ENCODE data around the gene NEK10. TPM values are rescaled to one million over a fixed set of nuclear protein-coding genes. Genes with fewer than 3 reads are reported as not detected.

Gene NEK10
- total RNA-seq, 1 experiment from 2014 or later: 4.3 TPM

DNA sequence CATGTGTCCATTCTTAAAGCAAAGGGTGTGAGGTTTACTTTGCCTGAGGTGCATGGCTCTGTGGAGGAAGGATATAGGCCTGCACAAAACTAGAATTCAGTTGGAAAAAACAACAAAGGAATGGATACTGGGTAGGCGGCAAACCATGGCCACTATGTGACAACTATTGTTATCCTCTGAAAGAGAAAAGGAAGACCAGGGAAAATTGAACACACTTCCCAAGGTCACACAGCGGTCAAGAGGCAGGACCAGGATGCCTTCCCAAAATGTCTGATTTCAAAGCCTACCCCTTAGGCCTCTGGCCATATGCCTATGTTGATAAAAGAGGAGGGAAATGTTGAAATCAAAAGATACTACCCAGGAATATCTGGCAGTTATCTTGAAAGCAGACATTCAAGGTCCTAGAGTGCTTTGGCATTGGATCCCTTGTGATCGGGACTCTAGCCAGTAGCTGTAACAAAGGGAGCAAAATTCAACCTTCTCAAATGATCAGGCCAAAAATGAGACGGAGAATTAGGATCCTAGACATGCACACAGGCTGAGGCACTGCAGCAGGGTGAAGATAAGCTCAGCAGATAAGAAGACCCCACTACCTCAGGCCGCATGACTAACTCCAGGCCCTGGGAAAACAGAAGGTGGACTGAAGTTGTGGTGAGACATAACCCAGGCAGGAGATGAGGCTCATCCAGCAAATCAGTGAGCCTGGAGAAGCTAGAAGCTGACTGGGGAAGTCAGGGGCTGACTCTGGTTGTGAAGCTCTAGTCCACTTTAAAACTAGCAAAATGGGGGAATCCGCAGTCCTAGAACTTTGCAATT lies 292.2 kb downstream of the NEK10 start:
- intact Hi-C loops (cut with micrococcal nuclease; ENCODE audit: unreplicated experiment): no loop called here
- no peaks in the 10 kb centered on the region for H4K20me1 ChIP-seq (ENCODE audit: insufficient read depth)

DNA sequence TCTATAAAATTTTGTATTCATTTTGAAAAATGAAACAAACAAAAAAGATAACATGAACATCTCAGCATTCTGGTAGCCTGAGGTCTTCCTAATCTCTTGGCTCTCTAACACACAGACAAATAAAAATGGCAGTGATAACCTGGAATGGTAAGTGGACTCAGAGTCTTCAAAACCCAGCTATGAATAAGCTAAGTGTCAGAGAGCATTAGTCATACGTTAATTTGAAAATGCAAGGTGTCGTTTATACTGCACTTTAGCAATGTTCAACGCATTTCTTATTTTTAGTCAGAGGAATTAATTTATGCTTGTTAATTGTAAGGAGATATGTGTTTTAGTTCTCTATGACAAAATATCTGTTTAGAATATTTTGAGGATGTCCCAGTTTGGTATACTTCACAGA lies 294.3 kb downstream of the NEK10 start:
- H3K4me1 ChIP-seq (replicated peaks; ENCODE audit: insufficient read depth): no peaks in the 10 kb centered on the region
- intact Hi-C loops (cut with micrococcal nuclease; ENCODE audit: unreplicated experiment): no loop called here
- no peak for DNase-seq
- no peaks in the 10 kb centered on the region for H3F3A ChIP-seq (ENCODE audit: insufficient read depth, low read depth)
- no peak overlapping the region for H2AFZ ChIP-seq
- H3K4me2 ChIP-seq: no peak overlapping the region
- no peak for TF ChIP-seq EZH2 (IDR thresholded peaks at IDR 0.05; ENCODE audit: low read depth)
- TF ChIP-seq, protein P1, sequence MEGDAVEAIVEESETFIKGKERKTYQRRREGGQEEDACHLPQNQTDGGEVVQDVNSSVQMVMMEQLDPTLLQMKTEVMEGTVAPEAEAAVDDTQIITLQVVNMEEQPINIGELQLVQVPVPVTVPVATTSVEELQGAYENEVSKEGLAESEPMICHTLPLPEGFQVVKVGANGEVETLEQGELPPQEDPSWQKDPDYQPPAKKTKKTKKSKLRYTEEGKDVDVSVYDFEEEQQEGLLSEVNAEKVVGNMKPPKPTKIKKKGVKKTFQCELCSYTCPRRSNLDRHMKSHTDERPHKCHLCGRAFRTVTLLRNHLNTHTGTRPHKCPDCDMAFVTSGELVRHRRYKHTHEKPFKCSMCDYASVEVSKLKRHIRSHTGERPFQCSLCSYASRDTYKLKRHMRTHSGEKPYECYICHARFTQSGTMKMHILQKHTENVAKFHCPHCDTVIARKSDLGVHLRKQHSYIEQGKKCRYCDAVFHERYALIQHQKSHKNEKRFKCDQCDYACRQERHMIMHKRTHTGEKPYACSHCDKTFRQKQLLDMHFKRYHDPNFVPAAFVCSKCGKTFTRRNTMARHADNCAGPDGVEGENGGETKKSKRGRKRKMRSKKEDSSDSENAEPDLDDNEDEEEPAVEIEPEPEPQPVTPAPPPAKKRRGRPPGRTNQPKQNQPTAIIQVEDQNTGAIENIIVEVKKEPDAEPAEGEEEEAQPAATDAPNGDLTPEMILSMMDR (conservative IDR thresholded peaks at IDR 0.05): no peak
- no peaks in the 10 kb centered on the region for H3K79me2 ChIP-seq (ENCODE audit: low read depth)
- no peaks in the 10 kb centered on the region for H4K20me1 ChIP-seq (ENCODE audit: insufficient read depth)
- no peak overlapping the region for H3K27ac ChIP-seq
- CTCF ChIA-PET: no interaction called here
- H3K36me3 ChIP-seq (ENCODE audit: low read depth): no peaks in the 10 kb centered on the region
- no TSS peak for BruUV-seq (replicated peaks)
- POLR2A ChIA-PET (ENCODE audit: unreplicated experiment): no interaction called here
- no peaks in the 10 kb centered on the region for H3K9me2 ChIP-seq (ENCODE audit: insufficient read depth)
- H3K4me3 ChIP-seq: no peak overlapping the region
- no peaks in the 10 kb centered on the region for H3K9me3 ChIP-seq (ENCODE audit: insufficient read depth, low read depth)
- H3K27me3 ChIP-seq (ENCODE audit: insufficient read depth, low read depth): no peaks in the 10 kb centered on the region

More for the DNA sequence above, 292.2 kb downstream of the NEK10 start:
- H3K9me2 ChIP-seq (ENCODE audit: insufficient read depth): no peaks in the 10 kb centered on the region
- H3K36me3 ChIP-seq (ENCODE audit: low read depth): no peaks in the 10 kb centered on the region
- no peak overlapping the region for H2AFZ ChIP-seq
- no peaks in the 10 kb centered on the region for H3K27me3 ChIP-seq (ENCODE audit: insufficient read depth, low read depth)
- ChIA-PET CTCF (no interaction called here), POLR2A (ENCODE audit: unreplicated experiment) (no interaction called here)
- TF ChIP-seq, protein P1 (conservative IDR thresholded peaks at IDR 0.05): no peak
- no peak for TF ChIP-seq EZH2 (IDR thresholded peaks at IDR 0.05; ENCODE audit: low read depth)
- H3K4me2 ChIP-seq: no peak overlapping the region
- H3K9me3 ChIP-seq (ENCODE audit: insufficient read depth, low read depth): no peaks in the 10 kb centered on the region
- no peak for DNase-seq
- H3K79me2 ChIP-seq (ENCODE audit: low read depth): no peaks in the 10 kb centered on the region
- H3K27ac ChIP-seq: no peak overlapping the region
- H3K4me1 ChIP-seq (replicated peaks; ENCODE audit: insufficient read depth): no peaks in the 10 kb centered on the region
- H3K4me3 ChIP-seq: no peak overlapping the region
- H3F3A ChIP-seq (ENCODE audit: insufficient read depth, low read depth): no peaks in the 10 kb centered on the region
- no TSS peak for BruUV-seq (replicated peaks)

DNA sequence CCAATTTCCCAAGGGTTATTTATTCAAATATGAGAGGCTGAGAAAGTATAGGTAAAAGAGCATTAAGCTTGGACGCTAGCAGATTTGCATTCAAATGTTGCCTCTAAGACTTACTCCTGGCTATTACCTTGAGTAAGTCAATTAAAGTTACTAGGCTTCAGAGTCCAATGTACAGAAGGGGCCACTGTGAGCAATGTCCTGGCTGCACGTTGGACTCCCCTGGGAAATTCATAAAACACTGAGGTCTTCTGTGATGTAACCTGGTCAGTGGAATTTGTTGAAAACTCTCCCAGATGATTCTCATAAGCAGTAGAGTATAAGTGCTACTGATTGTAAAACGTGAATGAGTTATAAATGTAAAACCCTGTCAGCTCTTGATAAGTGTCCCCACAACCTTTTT lies 295.3 kb downstream of the NEK10 start:
- intact Hi-C loops (cut with micrococcal nuclease; ENCODE audit: unreplicated experiment): no loop called here
- no peaks in the 10 kb centered on the region for H3K79me2 ChIP-seq (ENCODE audit: low read depth)
- H3K9me3 ChIP-seq (ENCODE audit: insufficient read depth, low read depth): no peaks in the 10 kb centered on the region
- no peaks in the 10 kb centered on the region for H3F3A ChIP-seq (ENCODE audit: insufficient read depth, low read depth)
- POLR2A ChIA-PET (ENCODE audit: unreplicated experiment): interaction anchor here (0.7 kb wide), 1 partner anchor 1719 kb away, joined by 5 read pairs; no protein-coding TSS in a partner anchor
- H3K36me3 ChIP-seq (ENCODE audit: low read depth): no peaks in the 10 kb centered on the region
- H4K20me1 ChIP-seq (ENCODE audit: insufficient read depth): no peaks in the 10 kb centered on the region
- TF ChIP-seq, protein P1 (conservative IDR thresholded peaks at IDR 0.05): no peak
- no peak for TF ChIP-seq EZH2 (IDR thresholded peaks at IDR 0.05; ENCODE audit: low read depth)
- no TSS peak for BruUV-seq (replicated peaks)
- no peaks in the 10 kb centered on the region for H3K4me1 ChIP-seq (replicated peaks; ENCODE audit: insufficient read depth)
- no peaks in the 10 kb centered on the region for H3K27me3 ChIP-seq (ENCODE audit: insufficient read depth, low read depth)
- H3K4me2 ChIP-seq: no peak overlapping the region
- CTCF ChIA-PET: no interaction called here
- H3K4me3 ChIP-seq: no peak overlapping the region
- no peak overlapping the region for H3K27ac ChIP-seq
- H3K9me2 ChIP-seq (ENCODE audit: insufficient read depth): no peaks in the 10 kb centered on the region
- no peak overlapping the region for H2AFZ ChIP-seq
- DNase-seq: no peak

All from PC-9 (cell line).